SU-DHL-6 (cell line): ENCODE results near the gene PRAMEF7.
"Not testable (repeated sequence)": the region's sequence is repeated elsewhere in the genome, so short reads cannot be mapped to it uniquely, and the experiment has no call there.

Experiments
- H2AFZ ChIP-seq: fragments of 200-600 bp; sonication (generic); 2 replicates; pipeline ENCODE4 v1.6.1; 2014; ENCODE audit warnings: low read depth, mild to moderate bottlenecking, moderate library complexity, mixed read lengths, antibody characterized with exemption, low read length; ENCODE audit not compliant: severe bottlenecking
- H3F3A ChIP-seq: fragments of 200-600 bp; shearing (Covaris generic); 2 replicates; pipeline ENCODE4 v1.6.0; 2016; ENCODE audit warnings: antibody characterized with exemption, mild to moderate bottlenecking; ENCODE audit not compliant: insufficient read depth
- H3K27ac ChIP-seq: fragments of 200-600 bp; sonication (generic); 2 replicates; pipeline ENCODE4 v1.5.1; 2016; ENCODE audit warnings: low read depth, mild to moderate bottlenecking, low read length, moderate library complexity, mixed read lengths
- H3K27me3 ChIP-seq: fragments of 200-600 bp; sonication (generic), shearing (Covaris generic); 2 replicates; pipeline ENCODE4 v1.6.0; 2014; ENCODE audit warnings: mild to moderate bottlenecking, low read length
- H3K36me3 ChIP-seq: fragments of 200-600 bp; sonication (generic); 2 replicates; pipeline ENCODE4 v1.6.1; 2014; ENCODE audit warnings: mild to moderate bottlenecking, low read length, mixed read lengths
- H3K4me2 ChIP-seq: fragments of 300-600, 200-600 bp; shearing (Covaris generic), sonication (generic); 2 replicates; pipeline ENCODE4 v1.6.0; 2014; ENCODE audit warnings: low read length, low read depth, mild to moderate bottlenecking; ENCODE audit not compliant: poor library complexity, severe bottlenecking
- H3K4me3 ChIP-seq: fragments of 200-600 bp; sonication (generic); 2 replicates; pipeline ENCODE4 v1.5.1; 2014; ENCODE audit warnings: antibody characterized with exemption, low read length, mild to moderate bottlenecking, mixed read lengths; ENCODE audit not compliant: insufficient read depth, poor library complexity, severe bottlenecking
- H3K79me2 ChIP-seq: fragments of 200-600 bp; sonication (generic); 2 replicates; pipeline ENCODE4 v1.6.1; 2014; ENCODE audit warnings: mild to moderate bottlenecking, low read length, moderate library complexity; ENCODE audit not compliant: insufficient read depth
- H3K9ac ChIP-seq: fragments of 200-600 bp; sonication (generic); 2 replicates; pipeline ENCODE4 v1.7.0; 2014; ENCODE audit warnings: mild to moderate bottlenecking, low read length
- H3K9me2 ChIP-seq: fragments of 200-600 bp; sonication (generic); replicated peaks from 2 replicates; pipeline ENCODE4 v1.6.1; 2014; ENCODE audit warnings: low read length; ENCODE audit not compliant: insufficient read depth
- H3K9me3 ChIP-seq: fragments of 200-600 bp; sonication (generic); 2 replicates; pipeline ENCODE4 v1.6.1; 2014; ENCODE audit warnings: low read length, mixed read lengths; ENCODE audit not compliant: insufficient read depth
- H4K20me1 ChIP-seq: fragments of 200-600 bp; sonication (generic); 2 replicates; pipeline ENCODE4 v1.6.1; 2014; ENCODE audit warnings: low read depth, mild to moderate bottlenecking, antibody characterized with exemption, low read length, moderate library complexity, mixed read lengths

Gene PRAMEF7

DNA sequence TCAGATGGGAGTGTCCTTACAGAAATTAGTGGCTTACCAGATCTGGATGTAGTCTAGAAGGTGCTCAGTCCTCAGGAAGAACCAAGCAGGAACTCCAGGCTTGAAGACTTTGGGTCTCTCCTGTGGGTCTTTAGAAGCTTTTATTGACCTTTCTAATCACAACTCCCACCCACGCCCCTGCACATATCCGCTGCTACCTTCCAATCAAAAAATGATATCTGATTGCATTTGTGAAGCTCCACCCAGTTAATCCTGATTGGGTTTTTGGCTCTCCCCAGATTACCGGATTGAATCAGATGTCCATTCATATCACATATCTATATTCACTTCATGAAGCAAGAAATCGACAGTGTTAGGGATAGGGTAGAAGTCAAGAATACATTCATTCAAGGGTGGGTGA is 31.1 kb downstream of the PRAMEF7 start, which contains the start of gene PRAMEF6:
Gene PRAMEF6, minus strand, starts transcription at position 101 of the 400 bp plus-strand sequence. CDS start 5,062 bp downstream, outside the sequence.
- H3K27ac ChIP-seq, H2AFZ ChIP-seq, H3K27me3 ChIP-seq, H3K36me3 ChIP-seq, H3K9me3 ChIP-seq, H3K4me3 ChIP-seq, H3K79me2 ChIP-seq, H3K4me2 ChIP-seq, H3K9ac ChIP-seq, H3F3A ChIP-seq, H4K20me1 ChIP-seq, H3K9me2 ChIP-seq: not testable (repeated sequence)
